Trophoblast cell (in vitro differentiated cells and primary cell): ENCODE data around the gene ATF4.
A peak's percentile ranks its signal among the peaks of the same experiment; 100 is the strongest.

Experiments used
- DNase-seq, 2 donors: peaks; one replicate each; pipeline ENCODE4 v3.0.0-alpha.2; 2016
- H2AFZ ChIP-seq: 2 replicates; pipeline ENCODE4 v1.6.1; 2013; ENCODE audit warnings: low read length, moderate library complexity, mild to moderate bottlenecking; ENCODE audit not compliant: insufficient read depth, poor library complexity
- H2AK5ac ChIP-seq: 2 replicates; pipeline ENCODE4 v1.6.1; 2013; ENCODE audit warnings: mild to moderate bottlenecking, low read length
- H2BK120ac ChIP-seq: 2 replicates; pipeline ENCODE4 v1.6.1; 2013; ENCODE audit warnings: low read length, mild to moderate bottlenecking, moderate library complexity; ENCODE audit not compliant: insufficient read depth, poor library complexity
- H2BK12ac ChIP-seq: 2 replicates; pipeline ENCODE4 v1.6.1; 2013; ENCODE audit warnings: mild to moderate bottlenecking, low read length, moderate library complexity
- H2BK5ac ChIP-seq: 2 replicates; pipeline ENCODE4 v1.6.1; 2013; ENCODE audit warnings: low read length, low read depth, moderate library complexity, mild to moderate bottlenecking; ENCODE audit not compliant: poor library complexity
- H3K14ac ChIP-seq: 2 replicates; pipeline ENCODE4 v1.6.1; 2013; ENCODE audit warnings: mild to moderate bottlenecking, low read length
- H3K18ac ChIP-seq: 2 replicates; pipeline ENCODE4 v1.6.1; 2013; ENCODE audit warnings: mild to moderate bottlenecking, low read length
- H3K23ac ChIP-seq: 2 replicates; pipeline ENCODE4 v1.6.1; 2013; ENCODE audit warnings: low read length
- H3K27ac ChIP-seq: 2 replicates; pipeline ENCODE4 v1.5.1; 2013; ENCODE audit warnings: low read depth, mild to moderate bottlenecking, inconsistent platforms, low read length, moderate library complexity
- H3K27me3 ChIP-seq: 2 replicates; pipeline ENCODE4 v1.6.1; 2013; ENCODE audit warnings: inconsistent platforms, mild to moderate bottlenecking, low read length, moderate library complexity; ENCODE audit not compliant: insufficient read depth
- H3K36me3 ChIP-seq, 2 experiments: 1 replicate in 1 of 2; 2 replicates in 1 of 2; pipeline ENCODE4 v1.6.1; 2013; ENCODE audit warnings: low read length in 2 of 2, mild to moderate bottlenecking in 2 of 2, moderate library complexity in 1 of 2; ENCODE audit not compliant: insufficient read depth in 2 of 2, control insufficient read depth in 1 of 2
- H3K4ac ChIP-seq: 2 replicates; pipeline ENCODE4 v1.6.1; 2013; ENCODE audit warnings: low read depth, mild to moderate bottlenecking, low read length, moderate library complexity
- H3K4me1 ChIP-seq, 2 experiments: 1 replicate in 1 of 2; 2 replicates in 1 of 2; pipeline ENCODE4 v1.6.1; 2013; ENCODE audit warnings: low read length in 2 of 2, mild to moderate bottlenecking in 2 of 2, moderate library complexity in 1 of 2; ENCODE audit not compliant: insufficient read depth in 2 of 2, control insufficient read depth in 1 of 2
- H3K4me2 ChIP-seq: 2 replicates; pipeline ENCODE4 v1.6.1; 2013; ENCODE audit warnings: inconsistent platforms, mild to moderate bottlenecking, low read length, moderate library complexity
- H3K4me3 ChIP-seq: 2 replicates; pipeline ENCODE4 v1.5.1; 2013; ENCODE audit warnings: mild to moderate bottlenecking, low read depth, low read length, inconsistent platforms
- H3K79me1 ChIP-seq: one replicate; pipeline ENCODE4 v1.6.1; 2013; ENCODE audit warnings: low read length
- H3K79me2 ChIP-seq: 2 replicates; pipeline ENCODE4 v1.6.1; 2013; ENCODE audit warnings: low read length, mild to moderate bottlenecking; ENCODE audit not compliant: control insufficient read depth, insufficient read depth, poor library complexity
- H3K9ac ChIP-seq: 2 replicates; pipeline ENCODE4 v1.6.1; 2013; ENCODE audit warnings: mild to moderate bottlenecking, low read length
- H3K9me3 ChIP-seq: 2 replicates; pipeline ENCODE4 v1.6.1; 2013; ENCODE audit warnings: low read depth, mild to moderate bottlenecking, control low read depth, inconsistent platforms, low read length; ENCODE audit not compliant: insufficient read depth
- H4K12ac ChIP-seq: 2 replicates; pipeline ENCODE4 v1.6.1; 2013; ENCODE audit warnings: low read depth, mild to moderate bottlenecking, low read length, moderate library complexity
- H4K8ac ChIP-seq: 2 replicates; pipeline ENCODE4 v1.6.1; 2013; ENCODE audit warnings: low read depth, mild to moderate bottlenecking, low read length, moderate library complexity
- H4K91ac ChIP-seq: one replicate; pipeline ENCODE4 v1.6.1; 2013; ENCODE audit warnings: low read depth, mild to moderate bottlenecking, low read length, moderate library complexity
- WGBS: extraction: QIAGEN DNeasy Blood & Tissue Kit; methylation state at CpG from one replicate; pipeline ENCODE4 v1.1.7; 2013; ENCODE audit warnings: missing lambda C conversion rate; ENCODE audit not compliant: insufficient read length, insufficient coverage; ENCODE audit errors: extremely low coverage; 5-methylcytosine and 5-hydroxymethylcytosine counted together

The ATF4 gene

GRCh38 chr22:39553429-39553828 lies 33.1 kb downstream of the ATF4 start:
- Histone ChIP-seq H3K79me1 (no peaks in the 10 kb centered on the region), H3K79me2 (no peaks in the 10 kb centered on the region), H4K91ac (no peak overlapping the region), H4K12ac (no peak overlapping the region), H3K14ac (no peak overlapping the region), H2BK5ac (no peak overlapping the region), H3K27ac (no peak overlapping the region), H2BK12ac (no peak overlapping the region), H3K4me1 (no peaks in the 10 kb centered on the region), H2BK120ac (no peak overlapping the region), H3K4me2 (no peak overlapping the region), H3K23ac (no peak overlapping the region), H3K36me3 (no peaks in the 10 kb centered on the region), H4K8ac (no peak overlapping the region), H2AK5ac (no peak overlapping the region), H3K18ac (no peak overlapping the region), H3K4ac (no peak overlapping the region), H3K4me3 (no peak overlapping the region), H2AFZ (no peak overlapping the region), H3K27me3 (peaks cover 25% of the 10 kb centered on the region), H3K9me3 (no peaks in the 10 kb centered on the region), H3K9ac (no peak overlapping the region)
- no peak for DNase-seq
- no CpG with 5 or more reads among the region's 3 CpGs for whole genome bisulfite sequencing

- Histone ChIP-seq H3K36me3 (no peaks in the 10 kb centered on the region), H3K27me3 (peaks cover 28% of the 10 kb centered on the region), H3K4me1 (peaks cover 2 to 4% of the 10 kb centered on the region in 2 experiments), H3K23ac (no peak overlapping the region), H4K12ac (no peak overlapping the region), H3K4me2 (no peak overlapping the region), H2AFZ (no peak overlapping the region), H3K27ac (no peak overlapping the region), H3K14ac (no peak overlapping the region), H3K9ac (no peak overlapping the region), H3K4ac (no peak overlapping the region), H4K8ac (no peak overlapping the region), H2BK12ac (no peak overlapping the region), H3K79me1 (no peaks in the 10 kb centered on the region), H2BK5ac (no peak overlapping the region), H3K4me3 (no peak overlapping the region), H2AK5ac (no peak overlapping the region), H3K79me2 (no peaks in the 10 kb centered on the region), H4K91ac (no peak overlapping the region), H3K18ac (no peak overlapping the region), H2BK120ac (no peak overlapping the region), H3K9me3 (no peaks in the 10 kb centered on the region)
- DNase-seq = no peak
- WGBS = no CpG with 5 or more reads among the region's 3 CpGs
These were observed 33.8 kb downstream of the ATF4 start for GRCh38 chr22:39554151-39554550.

- no peak overlapping the region for H2BK5ac ChIP-seq
- H4K12ac ChIP-seq = no peak overlapping the region
- no peak overlapping the region for H2AK5ac ChIP-seq
- H2BK120ac ChIP-seq = no peak overlapping the region
- DNase-seq = no peak
- no peaks in the 10 kb centered on the region for H3K79me1 ChIP-seq
- H3K79me2 ChIP-seq = no peaks in the 10 kb centered on the region
- peak overlapping the region; percentile 63 for H3K4me2 ChIP-seq
- no peak overlapping the region for H3K9ac ChIP-seq
- H3K27me3 ChIP-seq = peaks cover 28% of the 10 kb centered on the region
- H4K91ac ChIP-seq = no peak overlapping the region
- WGBS = no CpG with 5 or more reads among the region's 72 CpGs
- H3K4me3 ChIP-seq = no peak overlapping the region
- H2BK12ac ChIP-seq = no peak overlapping the region
- H3K36me3 ChIP-seq = no peaks in the 10 kb centered on the region
- no peak overlapping the region for H3K18ac ChIP-seq
- H3K14ac ChIP-seq = no peak overlapping the region
- peaks cover 9 to 11% of the 10 kb centered on the region in 2 experiments for H3K4me1 ChIP-seq
- H3K23ac ChIP-seq = no peak overlapping the region
- H3K27ac ChIP-seq = no peak overlapping the region
- no peak overlapping the region for H4K8ac ChIP-seq
- H3K4ac ChIP-seq = no peak overlapping the region
- no peaks in the 10 kb centered on the region for H3K9me3 ChIP-seq
- peak overlapping the region; percentile 52 for H2AFZ ChIP-seq
These were observed 36.8 kb downstream of the ATF4 start for GRCh38 chr22:39556970-39557841.

- peaks cover 28% of the 10 kb centered on the region for H3K27me3 ChIP-seq
- DNase-seq = no peak
- H3K4me2 ChIP-seq = no peak overlapping the region
- H3K4ac ChIP-seq = no peak overlapping the region
- no CpG with 5 or more reads among the region's 34 CpGs for WGBS
- peaks cover 9 to 11% of the 10 kb centered on the region in 2 experiments for H3K4me1 ChIP-seq
- no peaks in the 10 kb centered on the region for H3K79me1 ChIP-seq
- H3K14ac ChIP-seq = no peak overlapping the region
- H3K27ac ChIP-seq = no peak overlapping the region
- H4K91ac ChIP-seq = no peak overlapping the region
- no peak overlapping the region for H2AFZ ChIP-seq
- H4K8ac ChIP-seq = no peak overlapping the region
- H3K79me2 ChIP-seq = no peaks in the 10 kb centered on the region
- no peak overlapping the region for H4K12ac ChIP-seq
- H3K18ac ChIP-seq = no peak overlapping the region
- no peak overlapping the region for H2BK12ac ChIP-seq
- no peak overlapping the region for H3K4me3 ChIP-seq
- no peak overlapping the region for H3K23ac ChIP-seq
- no peak overlapping the region for H2BK120ac ChIP-seq
- H3K36me3 ChIP-seq = no peaks in the 10 kb centered on the region
- no peak overlapping the region for H2AK5ac ChIP-seq
- H3K9ac ChIP-seq = no peak overlapping the region
- no peak overlapping the region for H2BK5ac ChIP-seq
- H3K9me3 ChIP-seq = no peaks in the 10 kb centered on the region
These were observed 37.9 kb downstream of the ATF4 start for GRCh38 chr22:39558254-39558727.
